ENCODE measurements around the gene PIAS4.

PIAS4 gene

DNA sequence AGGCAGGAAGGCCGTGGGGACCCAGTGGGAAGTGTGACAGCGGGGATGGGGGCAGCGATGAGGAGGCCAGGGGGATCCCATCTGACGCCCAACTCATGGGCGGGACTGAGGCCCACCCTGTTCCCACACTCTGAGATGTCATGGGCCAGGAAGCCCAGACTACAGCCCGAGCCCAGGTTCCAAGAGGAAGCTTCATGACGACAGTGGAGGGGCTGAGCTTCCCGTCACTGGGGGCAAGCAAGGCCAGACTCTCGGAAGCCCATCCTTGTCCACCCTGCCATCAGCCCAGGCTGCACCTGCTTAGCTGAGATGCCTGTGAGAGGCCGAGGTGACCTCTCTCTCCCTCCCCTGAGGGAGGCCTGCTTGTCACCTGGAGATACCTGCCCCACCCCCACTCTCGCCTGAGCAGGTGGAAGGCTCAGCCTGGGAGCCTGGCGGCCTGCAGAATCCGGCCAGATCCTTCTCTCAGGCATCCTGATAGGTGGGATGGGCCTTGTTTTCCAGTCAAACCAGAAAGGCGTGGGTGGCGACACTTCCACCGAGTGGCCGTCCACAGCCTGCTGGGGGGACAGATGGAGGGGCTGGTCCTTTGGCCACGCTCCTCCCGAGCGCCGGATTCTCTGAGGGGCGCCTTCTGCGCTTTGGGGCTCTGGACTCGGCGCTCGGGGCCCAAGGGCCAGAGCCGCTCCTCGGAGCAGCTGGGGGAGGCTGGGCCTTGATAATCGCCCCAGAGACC is 54.3 kb downstream of the PIAS4 start:
- Histone ChIP-seq H3K9ac (ENCODE audit: low read length) (peak overlapping the region; percentile 99), H3K4me2 (ENCODE audit: low read depth, low read length, poor library complexity, severe bottlenecking) (peak overlapping the region; percentile 76), H4K20me1 (ENCODE audit: low read depth, low read length) (peaks cover 16% of the 10 kb centered on the region; the same call in 1 of the 2 replicates), H3K27me3 (ENCODE audit: low read length) (no peaks in the 10 kb centered on the region), H3K27ac (ENCODE audit: low read depth, low read length) (peak overlapping the region; percentile 27; the same call in 1 of the 2 replicates), H3K4me3 (ENCODE audit: insufficient read depth, low read length, poor library complexity, severe bottlenecking) (peak overlapping the region; percentile 24), H3K9me3 (ENCODE audit: insufficient read depth, low read length) (no peaks in the 10 kb centered on the region), H3K79me2 (ENCODE audit: insufficient read depth, low read length) (peaks cover 83% of the 10 kb centered on the region), H2AFZ (ENCODE audit: low read depth, low read length, severe bottlenecking) (no peak overlapping the region), H3F3A (ENCODE audit: insufficient read depth) (no peaks in the 10 kb centered on the region), H3K9me2 (replicated peaks; ENCODE audit: insufficient read depth, low read length) (no peaks in the 10 kb centered on the region), H3K36me3 (ENCODE audit: low read length) (no peaks in the 10 kb centered on the region)
- no peak for TF ChIP-seq EZH2phosphoT487 (conservative IDR thresholded peaks at IDR 0.05; ENCODE audit: low read length)
- TF ChIP-seq, protein P1, sequence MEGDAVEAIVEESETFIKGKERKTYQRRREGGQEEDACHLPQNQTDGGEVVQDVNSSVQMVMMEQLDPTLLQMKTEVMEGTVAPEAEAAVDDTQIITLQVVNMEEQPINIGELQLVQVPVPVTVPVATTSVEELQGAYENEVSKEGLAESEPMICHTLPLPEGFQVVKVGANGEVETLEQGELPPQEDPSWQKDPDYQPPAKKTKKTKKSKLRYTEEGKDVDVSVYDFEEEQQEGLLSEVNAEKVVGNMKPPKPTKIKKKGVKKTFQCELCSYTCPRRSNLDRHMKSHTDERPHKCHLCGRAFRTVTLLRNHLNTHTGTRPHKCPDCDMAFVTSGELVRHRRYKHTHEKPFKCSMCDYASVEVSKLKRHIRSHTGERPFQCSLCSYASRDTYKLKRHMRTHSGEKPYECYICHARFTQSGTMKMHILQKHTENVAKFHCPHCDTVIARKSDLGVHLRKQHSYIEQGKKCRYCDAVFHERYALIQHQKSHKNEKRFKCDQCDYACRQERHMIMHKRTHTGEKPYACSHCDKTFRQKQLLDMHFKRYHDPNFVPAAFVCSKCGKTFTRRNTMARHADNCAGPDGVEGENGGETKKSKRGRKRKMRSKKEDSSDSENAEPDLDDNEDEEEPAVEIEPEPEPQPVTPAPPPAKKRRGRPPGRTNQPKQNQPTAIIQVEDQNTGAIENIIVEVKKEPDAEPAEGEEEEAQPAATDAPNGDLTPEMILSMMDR (IDR thresholded peaks at IDR 0.05; ENCODE audit: insufficient read depth, low read length, poor library complexity, severe bottlenecking), result no peak

DNA sequence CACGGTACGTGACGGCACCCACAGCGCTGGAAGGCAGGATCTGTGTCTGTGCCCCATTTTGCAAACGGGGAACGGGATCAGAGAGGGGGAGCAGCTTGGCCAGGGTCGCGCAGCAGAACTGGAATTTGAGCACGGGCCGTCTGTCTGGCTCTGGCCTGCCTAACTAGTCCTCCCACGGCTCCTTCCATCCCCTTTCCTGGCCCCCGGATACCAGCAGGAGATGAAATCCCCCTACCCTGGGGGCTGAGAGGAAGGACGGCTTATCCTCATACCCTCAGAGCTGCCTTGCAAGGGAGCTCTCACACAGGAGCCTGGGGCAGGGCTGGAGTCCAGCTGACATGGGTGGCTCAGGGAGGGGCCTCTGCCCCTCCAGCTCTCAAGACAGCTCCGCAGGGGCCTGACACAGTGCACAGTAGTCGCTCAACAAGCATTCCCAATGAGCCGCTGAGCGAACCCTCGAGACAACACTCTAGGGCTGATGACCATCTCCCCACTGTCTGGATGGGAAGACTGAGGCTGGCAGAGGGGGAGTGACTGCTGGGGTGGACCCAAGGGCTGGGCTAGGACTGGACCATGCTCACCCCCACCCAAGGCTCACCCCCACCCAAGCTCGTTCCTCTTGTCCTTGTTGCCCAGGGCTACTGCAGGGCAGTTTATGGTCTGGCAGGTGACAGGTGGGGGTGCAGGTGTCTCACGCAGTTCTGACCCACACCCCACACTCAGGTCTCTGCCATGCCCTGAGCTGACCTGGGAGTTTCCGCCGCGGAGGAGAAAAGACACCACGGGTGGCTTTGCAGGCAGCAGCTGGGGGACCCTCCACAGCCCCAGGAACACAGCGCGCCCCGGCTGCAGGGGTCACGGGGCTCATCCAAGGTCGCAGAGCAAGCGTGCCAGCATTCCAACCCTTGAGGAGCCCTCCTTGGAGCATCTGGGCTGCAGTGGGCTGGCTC is 55.2 kb downstream of the PIAS4 start:
- Histone ChIP-seq H3K4me2 (ENCODE audit: low read depth, low read length, poor library complexity, severe bottlenecking) (peak overlapping the region; percentile 76), H3K79me2 (ENCODE audit: insufficient read depth, low read length) (peaks cover 74% of the 10 kb centered on the region), H3K9me2 (replicated peaks; ENCODE audit: insufficient read depth, low read length) (no peaks in the 10 kb centered on the region), H3F3A (ENCODE audit: insufficient read depth) (no peaks in the 10 kb centered on the region), H4K20me1 (ENCODE audit: low read depth, low read length) (peaks cover 16% of the 10 kb centered on the region; the same call in 1 of the 2 replicates), H3K27ac (ENCODE audit: low read depth, low read length) (peak overlapping the region; percentile 79), H3K4me3 (ENCODE audit: insufficient read depth, low read length, poor library complexity, severe bottlenecking) (peak overlapping the region; percentile 97), H2AFZ (ENCODE audit: low read depth, low read length, severe bottlenecking) (no peak overlapping the region), H3K9me3 (ENCODE audit: insufficient read depth, low read length) (no peaks in the 10 kb centered on the region), H3K9ac (ENCODE audit: low read length) (peak overlapping the region; percentile 99), H3K27me3 (ENCODE audit: low read length) (no peaks in the 10 kb centered on the region), H3K36me3 (ENCODE audit: low read length) (no peaks in the 10 kb centered on the region)
- TF ChIP-seq EZH2phosphoT487 (conservative IDR thresholded peaks at IDR 0.05; ENCODE audit: low read length), result no peak
- TF ChIP-seq, protein P1 (IDR thresholded peaks at IDR 0.05; ENCODE audit: insufficient read depth, low read length, poor library complexity, severe bottlenecking), result no peak

DNA sequence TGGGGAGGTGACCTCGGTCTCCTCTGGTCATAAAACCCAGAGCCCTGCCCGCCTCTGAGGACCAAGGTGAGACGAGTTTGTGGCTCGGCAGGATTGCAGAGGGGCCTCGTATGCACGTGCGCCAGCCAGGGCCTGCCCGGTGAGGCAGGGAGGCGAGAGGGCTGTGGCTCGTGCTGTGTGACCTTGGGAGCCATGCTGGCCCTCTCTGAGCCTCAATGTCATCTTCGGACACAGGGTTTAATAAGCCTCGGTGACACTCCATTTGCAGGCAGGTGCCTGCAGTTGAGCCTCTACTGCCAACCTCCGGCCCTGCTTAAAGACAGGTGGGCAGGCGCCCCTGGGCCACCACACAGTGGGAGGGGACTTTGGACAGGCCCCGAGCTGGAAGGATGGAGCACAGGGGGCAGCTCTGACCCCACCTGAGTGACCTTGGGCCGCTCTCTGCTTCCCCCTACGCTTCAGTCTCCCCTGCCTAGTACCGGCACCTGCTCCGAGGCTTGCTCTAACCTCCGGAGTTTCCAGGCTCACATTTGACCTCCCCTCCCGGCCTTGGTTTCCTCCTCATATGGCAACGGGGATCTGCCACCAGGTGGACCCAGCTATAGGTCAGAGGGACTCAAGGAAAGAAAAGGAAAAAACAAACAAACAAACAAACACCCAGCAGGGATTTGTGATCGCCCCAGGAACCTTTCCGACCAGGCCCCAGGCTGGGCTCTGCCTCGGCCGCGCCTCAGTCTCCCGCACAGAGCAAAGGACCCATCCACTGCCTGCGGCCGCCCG is 56.0 kb downstream of the PIAS4 start:
- peaks cover 7% of the 10 kb centered on the region for H3F3A ChIP-seq (ENCODE audit: insufficient read depth)
- H3K27ac ChIP-seq (ENCODE audit: low read depth, low read length), result peak overlapping the region; percentile 79
- H3K9me3 ChIP-seq (ENCODE audit: insufficient read depth, low read length), result no peaks in the 10 kb centered on the region
- TF ChIP-seq EZH2phosphoT487 (conservative IDR thresholded peaks at IDR 0.05; ENCODE audit: low read length), result no peak
- TF ChIP-seq, protein P1 (IDR thresholded peaks at IDR 0.05; ENCODE audit: insufficient read depth, low read length, poor library complexity, severe bottlenecking), result no peak
- peaks cover 16% of the 10 kb centered on the region; the same call in 1 of the 2 replicates for H4K20me1 ChIP-seq (ENCODE audit: low read depth, low read length)
- H3K4me2 ChIP-seq (ENCODE audit: low read depth, low read length, poor library complexity, severe bottlenecking), result peak overlapping the region; percentile 76
- peak overlapping the region; percentile 99 for H3K9ac ChIP-seq (ENCODE audit: low read length)
- H2AFZ ChIP-seq (ENCODE audit: low read depth, low read length, severe bottlenecking), result no peak overlapping the region
- H3K79me2 ChIP-seq (ENCODE audit: insufficient read depth, low read length), result peaks cover 66% of the 10 kb centered on the region
- H3K27me3 ChIP-seq (ENCODE audit: low read length), result no peaks in the 10 kb centered on the region
- H3K9me2 ChIP-seq (replicated peaks; ENCODE audit: insufficient read depth, low read length), result no peaks in the 10 kb centered on the region
- H3K4me3 ChIP-seq (ENCODE audit: insufficient read depth, low read length, poor library complexity, severe bottlenecking), result peak overlapping the region; percentile 97
- no peaks in the 10 kb centered on the region for H3K36me3 ChIP-seq (ENCODE audit: low read length)

All from SU-DHL-6 (cell line).